WTC11 (cell line): ENCODE results near the gene CDYL. TPM values are rescaled to one million over a fixed set of nuclear protein-coding genes. Genes with fewer than 3 reads are reported as not detected.

Source experiments
- ATAC-seq: fragments of 200-7000 bp; cut with Tn5 transposase; 2 replicates; pipeline ENCODE4 v1.10.0; 2021; ENCODE audit warnings: mild to moderate bottlenecking, moderate library complexity
- CTCF ChIA-PET: fragments of 300-600 bp; sonication (Branson Sonifier 250); formaldehyde crosslinking; loops from one replicate; lab custom pipeline; 2021; ENCODE audit warnings: antibody characterized with exemption; lab: Charles Lee
- POLR2A ChIA-PET: fragments of 350-600 bp; sonication (Branson Sonifier 250); formaldehyde crosslinking; loops from one replicate; lab custom pipeline; 2021; ENCODE audit warnings: antibody characterized with exemption; lab: Charles Lee
- DNase-seq: peaks from one replicate; pipeline ENCODE4 v3.0.0; 2021; ENCODE audit warnings: low spot score
- H3K27ac Mint-ChIP-seq: 2 replicates; pipeline ENCODE4 v1.8.0; 2021; ENCODE audit warnings: mixed read lengths
- H3K27me3 Mint-ChIP-seq: 2 replicates; pipeline ENCODE4 v1.8.0; 2021; ENCODE audit warnings: low read depth, mild to moderate bottlenecking, moderate library complexity, mixed read lengths
- H3K36me3 Mint-ChIP-seq: 2 replicates; pipeline ENCODE4 v1.8.0; 2021; ENCODE audit warnings: mixed read lengths
- H3K4me1 Mint-ChIP-seq: 2 replicates; pipeline ENCODE4 v1.8.0; 2022; ENCODE audit warnings: mixed read lengths
- H3K4me3 Mint-ChIP-seq: 2 replicates; pipeline ENCODE4 v1.8.0; 2021; ENCODE audit warnings: mild to moderate bottlenecking, moderate library complexity, mixed read lengths
- H3K9me3 Mint-ChIP-seq: 2 replicates; pipeline ENCODE4 v1.8.0; 2021; ENCODE audit warnings: mixed read lengths
- ARID4B ChIP-seq: sonication (generic); formaldehyde crosslinking; IDR thresholded peaks from 2 replicates; pipeline ENCODE4 v1.8.0; 2023; ENCODE audit warnings: missing genetic modification reagents, mild to moderate bottlenecking, borderline replicate concordance
- ATF2 ChIP-seq: sonication (generic); formaldehyde crosslinking; IDR thresholded peaks from 2 replicates; pipeline ENCODE4 v1.8.1; 2022; ENCODE audit warnings: low read depth, missing genetic modification reagents, borderline replicate concordance
- ATF6 ChIP-seq: sonication (generic); formaldehyde crosslinking; IDR thresholded peaks from 2 replicates; pipeline ENCODE4 v1.8.1; 2023; ENCODE audit warnings: mild to moderate bottlenecking, missing genetic modification reagents
- E2F5 ChIP-seq: sonication (generic); formaldehyde crosslinking; IDR thresholded peaks from 2 replicates; pipeline ENCODE4 v1.8.1; 2022; ENCODE audit warnings: mild to moderate bottlenecking, moderate library complexity, missing genetic modification reagents
- EMX1 ChIP-seq: fragments of 250-450 bp; sonication (Bioruptor Pico); IDR thresholded peaks from 2 replicates; pipeline ENCODE4 v1.8.0; 2021; ENCODE audit warnings: mild to moderate bottlenecking
- ETV6 ChIP-seq: sonication (generic); formaldehyde crosslinking; IDR thresholded peaks from 2 replicates; pipeline ENCODE4 v1.8.1; 2022; ENCODE audit warnings: mild to moderate bottlenecking, missing genetic modification reagents
- FOXJ3 ChIP-seq: sonication (generic); formaldehyde crosslinking; IDR thresholded peaks from 2 replicates; pipeline ENCODE4 v1.9.0; 2021; ENCODE audit warnings: missing genetic modification reagents, mild to moderate bottlenecking, borderline replicate concordance
- FOXP1 ChIP-seq: sonication (generic); formaldehyde crosslinking; IDR thresholded peaks from 2 replicates; pipeline ENCODE4 v1.8.0; 2022; ENCODE audit warnings: missing genetic modification reagents, mild to moderate bottlenecking, moderate library complexity, borderline replicate concordance
- GABPB1 ChIP-seq: sonication (generic); formaldehyde crosslinking; IDR thresholded peaks from 2 replicates; pipeline ENCODE4 v1.8.1; 2023; ENCODE audit warnings: mild to moderate bottlenecking, missing genetic modification reagents
- HMGA2 ChIP-seq: fragments of 250-450 bp; sonication (Bioruptor Pico); IDR thresholded peaks from 2 replicates; pipeline ENCODE4 v1.4.0; 2021; ENCODE audit warnings: mild to moderate bottlenecking, moderate library complexity
- IRF2 ChIP-seq: sonication (generic); formaldehyde crosslinking; IDR thresholded peaks from 2 replicates; pipeline ENCODE4 v1.8.0; 2022; ENCODE audit warnings: low read depth, missing genetic modification reagents, borderline replicate concordance
- JAZF1 ChIP-seq: fragments of 250-450 bp; sonication (Bioruptor Pico); IDR thresholded peaks from 2 replicates; pipeline ENCODE4 v1.9.0; 2021; ENCODE audit warnings: moderate library complexity, mild to moderate bottlenecking, inconsistent platforms
- KAT7 ChIP-seq: sonication (generic); formaldehyde crosslinking; IDR thresholded peaks from 2 replicates; pipeline ENCODE4 v1.8.1; 2023; ENCODE audit warnings: missing genetic modification reagents, mild to moderate bottlenecking, borderline replicate concordance
- MYBL2 ChIP-seq: sonication (generic); formaldehyde crosslinking; IDR thresholded peaks from 2 replicates; pipeline ENCODE4 v1.8.1; 2023; ENCODE audit warnings: mild to moderate bottlenecking, moderate library complexity, missing genetic modification reagents
- TEAD1 ChIP-seq: sonication (generic); formaldehyde crosslinking; IDR thresholded peaks from 2 replicates; pipeline ENCODE4 v1.8.0; 2022; ENCODE audit warnings: mild to moderate bottlenecking, missing genetic modification reagents
- TP53 ChIP-seq: sonication (generic); formaldehyde crosslinking; IDR thresholded peaks from 2 replicates; pipeline ENCODE4 v1.8.1; 2023; ENCODE audit warnings: mild to moderate bottlenecking, missing genetic modification reagents
- USF1 ChIP-seq: sonication (generic); formaldehyde crosslinking; IDR thresholded peaks from 2 replicates; pipeline ENCODE4 v1.8.0; 2022; ENCODE audit warnings: mild to moderate bottlenecking, missing genetic modification reagents
- USF2 ChIP-seq: sonication (generic); formaldehyde crosslinking; IDR thresholded peaks from 2 replicates; pipeline ENCODE4 v1.8.1; 2023; ENCODE audit warnings: mild to moderate bottlenecking, missing genetic modification reagents, moderate library complexity
- ZMAT4 ChIP-seq: fragments of 250-450 bp; sonication (Bioruptor Pico); IDR thresholded peaks from 2 replicates; pipeline ENCODE4 v1.9.0; 2021; ENCODE audit warnings: mild to moderate bottlenecking
- ZNF317 ChIP-seq: sonication (generic); formaldehyde crosslinking; IDR thresholded peaks from 2 replicates; pipeline ENCODE4 v1.8.1; 2023; ENCODE audit warnings: low read depth, mild to moderate bottlenecking, moderate library complexity, missing genetic modification reagents, borderline replicate concordance
- ZNF396 ChIP-seq: fragments of 250-450 bp; sonication (Bioruptor Pico); IDR thresholded peaks from 2 replicates; pipeline ENCODE4 v1.8.0; 2021; ENCODE audit warnings: mild to moderate bottlenecking, moderate library complexity, borderline replicate concordance
- ZNF671 ChIP-seq: fragments of 250-450 bp; sonication (Bioruptor Pico); IDR thresholded peaks from 2 replicates; pipeline ENCODE4 v1.8.0; 2021; ENCODE audit warnings: mild to moderate bottlenecking
- ZSCAN18 ChIP-seq: fragments of 250-450 bp; sonication (Bioruptor Pico); IDR thresholded peaks from 2 replicates; pipeline ENCODE4 v2.1.2; 2022; ENCODE audit warnings: mild to moderate bottlenecking, moderate library complexity
- total RNA-seq: library from RNA; stranded (reverse); gene quantifications from 3 replicates; pipeline ENCODE4 v1.2.3, GENCODE V29; 2021

The CDYL gene
- total RNA-seq, 1 experiment from 2014 or later, result 92.0 TPM

GRCh38 chr6:4759997-4760396 is 16.2 kb upstream of the CDYL start:
- DNase-seq (no peak), ATAC-seq (no peak)
- peaks cover 38% of the 10 kb centered on the region for H3K27me3 Mint-ChIP-seq
- peaks cover 11% of the 10 kb centered on the region for H3K4me1 Mint-ChIP-seq
- CTCF ChIA-PET, result interaction anchor here (0.7 kb wide), 1 partner anchor 222 kb away, joined by 3 read pairs; no protein-coding TSS in a partner anchor
- no peak for TF ChIP-seq USF2 (CRISPR knock-in tag)
- TF ChIP-seq ETV6 (CRISPR knock-in tag), result no peak
- no peak for TF ChIP-seq MYBL2 (CRISPR knock-in tag)
- no peak for TF ChIP-seq ATF2 (CRISPR knock-in tag)
- no peak for TF ChIP-seq ZNF317
- TF ChIP-seq E2F5 (CRISPR knock-in tag), result no peak
- no peak for TF ChIP-seq ZNF396
- no peak for TF ChIP-seq ATF6 (CRISPR knock-in tag)
- TF ChIP-seq TEAD1 (CRISPR knock-in tag), result no peak
- TF ChIP-seq FOXJ3 (CRISPR knock-in tag), result no peak
- TF ChIP-seq ZMAT4 (CRISPR knock-in tag), result no peak
- TF ChIP-seq TP53, result no peak
- no peak for TF ChIP-seq USF1 (CRISPR knock-in tag)
- TF ChIP-seq FOXP1 (CRISPR knock-in tag), result no peak
- TF ChIP-seq GABPB1, result no peak
- no peak for TF ChIP-seq ZNF671 (CRISPR knock-in tag)
- no peak for TF ChIP-seq ZSCAN18 (CRISPR knock-in tag)
- TF ChIP-seq JAZF1, result no peak
- H3K4me3 Mint-ChIP-seq, result no peak overlapping the region
- POLR2A ChIA-PET, result interaction anchor here (0.6 to 0.7 kb wide), 2 partner anchors 14 to 99 kb away, joined by 3 read pairs; no protein-coding TSS in a partner anchor
- H3K36me3 Mint-ChIP-seq, result peaks cover 25% of the 10 kb centered on the region
- peaks cover 34% of the 10 kb centered on the region for H3K9me3 Mint-ChIP-seq
- H3K27ac Mint-ChIP-seq, result no peak overlapping the region

- Mint-ChIP-seq H3K4me1 (peaks cover 11% of the 10 kb centered on the region), H3K27ac (no peak overlapping the region), H3K27me3 (peaks cover 30% of the 10 kb centered on the region), H3K4me3 (no peak overlapping the region), H3K36me3 (peaks cover 25% of the 10 kb centered on the region), H3K9me3 (peaks cover 31% of the 10 kb centered on the region)
- no peak for DNase-seq
- CTCF ChIA-PET, result no interaction called here
- ATAC-seq, result no peak
- POLR2A ChIA-PET, result interaction anchor here (0.7 kb wide), 1 partner anchor 100 kb away, joined by 3 read pairs; no protein-coding TSS in a partner anchor
- TF ChIP-seq KAT7 (no peak), ARID4B (CRISPR knock-in tag) (no peak), EMX1 (CRISPR knock-in tag) (no peak), IRF2 (CRISPR knock-in tag) (no peak), ZNF396 (no peak), HMGA2 (CRISPR knock-in tag) (no peak)
Measured at GRCh38 chr6:4760773-4761172, 15.4 kb upstream of the CDYL start.
